GM12878 (cell line): ENCODE measurements around the gene PPIP5K2. TPM values are rescaled to one million over a fixed set of nuclear protein-coding genes. Genes with fewer than 3 reads are reported as not detected.

ENCODE experiments used
- BHLHE40 ChIP-seq, 2 experiments: fragments of 450-650 bp in 1 of 2; IDR thresholded peaks; 2 replicates each; pipeline ENCODE4 v1.6.1; 2011 to 2017; ENCODE audit warnings: low read depth in 2 of 2, borderline replicate concordance in 1 of 2, improper control_type of control experiment in 1 of 2, low read length in 1 of 2, mild to moderate bottlenecking in 1 of 2
- CEBPZ ChIP-seq: fragments of 150-350 bp; IDR thresholded peaks from 2 replicates; pipeline ENCODE4 v1.6.1; 2016; ENCODE audit warnings: low read depth, low read length
- CHD2 ChIP-seq: IDR thresholded peaks from 2 replicates; pipeline ENCODE4 v1.6.1; 2011; ENCODE audit warnings: low read depth, low read length, improper control_type of control experiment, borderline replicate concordance
- CHD4 ChIP-seq: fragments of 200-600 bp; sonication (generic); IDR thresholded peaks from 2 replicates; pipeline ENCODE4 v1.6.1; 2016; ENCODE audit warnings: mild to moderate bottlenecking
- E2F8 ChIP-seq: fragments of 450-650 bp; IDR thresholded peaks from 2 replicates; pipeline ENCODE4 v1.6.1; 2018; ENCODE audit warnings: mild to moderate bottlenecking, low read depth, moderate library complexity; ENCODE audit not compliant: partially characterized antibody
- MEF2B ChIP-seq: fragments of 450-650 bp; IDR thresholded peaks from 2 replicates; pipeline ENCODE4 v1.6.1; 2018; ENCODE audit warnings: mild to moderate bottlenecking, moderate library complexity; ENCODE audit not compliant: partially characterized antibody, poor library complexity, severe bottlenecking
- MYC ChIP-seq: IDR thresholded peaks from 2 replicates; pipeline ENCODE4 v1.6.1; 2011; ENCODE audit warnings: mild to moderate bottlenecking, low read length, moderate library complexity, inconsistent platforms; ENCODE audit not compliant: insufficient read depth, insufficient replicate concordance, insufficient read length, severe bottlenecking
- PAX8 ChIP-seq: fragments of 450-650 bp; IDR thresholded peaks from 2 replicates; pipeline ENCODE4 v1.6.1; 2017; ENCODE audit warnings: mild to moderate bottlenecking, moderate library complexity
- RAD51 ChIP-seq: fragments of 450-650 bp; IDR thresholded peaks from 2 replicates; pipeline ENCODE4 v1.6.1; 2016; ENCODE audit warnings: moderate library complexity, mild to moderate bottlenecking, inconsistent platforms
- SMAD5 ChIP-seq: IDR thresholded peaks from 2 replicates; pipeline ENCODE4 v1.6.1; 2016; ENCODE audit warnings: antibody characterized with exemption, low read depth
- ZNF592 ChIP-seq: fragments of 450-650 bp; IDR thresholded peaks from 2 replicates; pipeline ENCODE4 v1.6.1; 2017; ENCODE audit warnings: mild to moderate bottlenecking, moderate library complexity
- polyA plus RNA-seq, 11 experiments: library from polyadenylated mRNA; depleted of rRNA in 4 of 11; unstranded in 6 of 11; stranded (reverse) in 5 of 11; fragments of >200 nt; fragmentation: Nextera tagmentation in 4 of 11; fragmentation: Illumina TruSeq in 1 of 11; extraction: Ambion mirVana in 4 of 11; extraction: Trizol in 1 of 11; gene quantifications; 1 replicate in 1 of 11; 2 replicates in 10 of 11; pipeline versions ENCODE4 v1.2.1 to v1.2.3, GENCODE V29; 2011 to 2016; ENCODE audit warnings: inconsistent platforms in 2 of 11, missing spikeins in 2 of 11, low read depth in 1 of 11
- total RNA-seq, 4 experiments: library from RNA; depleted of rRNA in 3 of 4; stranded (reverse); fragments of >200 nt in 3 of 4; fragmentation: Illumina TruSeq in 1 of 4; extraction: Trizol in 1 of 4; gene quantifications; 2 replicates each; pipeline versions ENCODE4 v1.2.1 to v1.2.3, GENCODE V29; 2013 to 2021

Gene PPIP5K2
- total and polyA plus RNA-seq, 10 of the 15 experiments (the other 5 are each of a cell fraction or from before 2014, with no cell fraction given), result 27.7 to 87.3 (median 58.6) TPM

DNA sequence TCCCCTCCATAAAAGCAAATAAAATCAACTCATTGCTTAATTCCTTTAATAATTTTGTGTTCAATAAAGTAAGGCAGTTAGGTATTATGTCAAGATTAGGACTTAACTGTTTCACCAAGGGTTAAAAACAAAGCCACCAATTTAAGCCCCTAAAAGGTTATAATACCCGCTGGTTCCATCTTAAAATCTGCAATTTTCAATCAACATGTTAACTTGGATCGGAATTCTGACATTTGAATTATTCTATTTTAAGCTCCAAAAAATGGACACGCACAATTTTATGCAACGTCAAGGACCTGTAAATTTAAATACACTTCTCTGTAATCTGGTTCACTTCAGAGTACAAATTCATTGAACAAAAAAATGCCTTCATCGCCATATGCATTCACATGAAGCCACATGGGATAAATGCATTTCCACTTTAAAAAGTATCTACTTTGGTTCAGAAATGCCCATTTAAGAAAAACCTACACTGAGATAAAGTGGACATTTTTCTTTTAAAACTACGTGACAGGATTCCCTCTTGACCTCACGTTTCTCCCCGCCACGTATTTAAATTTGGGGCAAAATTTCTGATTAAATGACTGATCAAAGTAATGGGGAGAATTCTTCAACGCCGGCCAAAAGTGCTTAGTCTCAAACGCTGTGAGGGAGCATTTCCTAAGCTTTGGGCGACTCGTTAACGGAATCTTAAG lies 884 bp upstream of the PPIP5K2 start (continued):
- TF ChIP-seq E2F8 (no peak), ZNF592 (peak; percentile 16; the same call in 1 of the 2 replicates), MEF2B (peak; percentile 27), PAX8 (0 out of 2 replicates have a peak, but pooled peaks have one; percentile 37), SMAD5 (no peak), CHD4 (no peak), MYC (no peak), RAD51 (peak; percentile 42; the same call in 1 of the 2 replicates), CEBPZ (no peak), BHLHE40 (IDR thresholded peaks at IDR 0.05; ENCODE audit: borderline replicate concordance in 1 of 2, low read depth in 2 of 2, low read length in 1 of 2) (peak; percentile 42 to 48; a peak in 2 of 4 replicates), CHD2 (no peak)
